Neuronal stem cell (in vitro differentiated cells): Measurements from ENCODE around the gene AMOTL1.
A peak's percentile ranks its signal among the peaks of the same experiment; 100 is the strongest.

Source experiments
- DNase-seq: peaks from one replicate; pipeline ENCODE4 v3.0.0-alpha.2; 2013; ENCODE audit warnings: low spot score
- H2AFZ ChIP-seq: one replicate; pipeline ENCODE4 v1.6.1; 2013; ENCODE audit warnings: mild to moderate bottlenecking, low read length, inconsistent platforms
- H2AK5ac ChIP-seq: 2 replicates; pipeline ENCODE4 v1.6.1; 2013; ENCODE audit warnings: low read depth, mild to moderate bottlenecking, inconsistent platforms, low read length, moderate library complexity, mixed read lengths
- H2BK120ac ChIP-seq: 2 replicates; pipeline ENCODE4 v1.6.1; 2013; ENCODE audit warnings: low read depth, mild to moderate bottlenecking, inconsistent platforms, low read length, moderate library complexity, mixed read lengths
- H2BK12ac ChIP-seq: one replicate; pipeline ENCODE4 v1.6.1; 2013; ENCODE audit warnings: low read length, inconsistent platforms
- H2BK15ac ChIP-seq: 2 replicates; pipeline ENCODE4 v1.6.1; 2013; ENCODE audit warnings: mild to moderate bottlenecking, low read length, inconsistent platforms, mixed read lengths
- H2BK5ac ChIP-seq: one replicate; pipeline ENCODE4 v1.6.1; 2013; ENCODE audit warnings: inconsistent platforms, mild to moderate bottlenecking, low read length, moderate library complexity
- H3K14ac ChIP-seq: one replicate; pipeline ENCODE4 v1.6.1; 2013; ENCODE audit warnings: low read length, inconsistent platforms
- H3K18ac ChIP-seq: 2 replicates; pipeline ENCODE4 v1.6.1; 2013; ENCODE audit warnings: low read length, inconsistent platforms
- H3K23ac ChIP-seq: 2 replicates; pipeline ENCODE4 v1.6.1; 2013; ENCODE audit warnings: low read depth, mild to moderate bottlenecking, mixed read lengths, low read length, inconsistent platforms; ENCODE audit not compliant: poor library complexity
- H3K27ac ChIP-seq: replicated peaks from 3 replicates; pipeline ENCODE4 v1.5.1; 2013; ENCODE audit warnings: low read length, inconsistent platforms
- H3K27me3 ChIP-seq, 3 experiments: 2 replicates each; pipeline ENCODE4 v1.6.1; 2013; ENCODE audit warnings: low read length in 3 of 3, mild to moderate bottlenecking in 2 of 3, inconsistent platforms in 1 of 3, low read depth in 1 of 3, mixed read lengths in 1 of 3, moderate library complexity in 1 of 3; ENCODE audit not compliant: control insufficient read depth in 3 of 3, insufficient read depth in 3 of 3
- H3K36me3 ChIP-seq, 2 donors: replicated peaks in 1 of 2; 2 replicates each; pipeline ENCODE4 v1.6.1; 2013; ENCODE audit warnings: low read length in 2 of 2; ENCODE audit not compliant: control insufficient read depth in 2 of 2, insufficient read depth in 2 of 2
- H3K4ac ChIP-seq: 2 replicates; pipeline ENCODE4 v1.6.1; 2013; ENCODE audit warnings: inconsistent platforms, mild to moderate bottlenecking, low read length, moderate library complexity
- H3K4me1 ChIP-seq, 2 donors: 1 replicate in 1 of 2; 2 replicates in 1 of 2; pipeline ENCODE4 v1.6.1; 2013; ENCODE audit warnings: low read length in 2 of 2, low read depth in 1 of 2; ENCODE audit not compliant: control insufficient read depth in 2 of 2, insufficient read depth in 1 of 2
- H3K4me2 ChIP-seq: one replicate; pipeline ENCODE4 v1.6.1; 2013; ENCODE audit warnings: mild to moderate bottlenecking, low read length, inconsistent platforms; ENCODE audit not compliant: insufficient read depth, poor library complexity, severe bottlenecking
- H3K4me3 ChIP-seq, 2 donors: 2 replicates each; pipeline ENCODE4 v1.5.1; 2013; ENCODE audit warnings: low read length in 2 of 2, mild to moderate bottlenecking in 2 of 2, inconsistent platforms in 1 of 2, moderate library complexity in 1 of 2
- H3K79me1 ChIP-seq: one replicate; pipeline ENCODE4 v1.6.1; 2013; ENCODE audit warnings: low read depth, mild to moderate bottlenecking, inconsistent platforms, low read length, moderate library complexity
- H3K9ac ChIP-seq: one replicate; pipeline ENCODE4 v1.6.1; 2013; ENCODE audit warnings: mild to moderate bottlenecking, low read depth, low read length, inconsistent platforms; ENCODE audit not compliant: poor library complexity
- H3K9me3 ChIP-seq, 2 donors: replicated peaks in 1 of 2; 2 replicates each; pipeline versions ENCODE3 to v1.6.1; 2013; ENCODE audit warnings: low read length in 2 of 2, mild to moderate bottlenecking in 2 of 2, inconsistent platforms in 1 of 2, low read depth in 1 of 2, mixed read lengths in 1 of 2, moderate library complexity in 1 of 2; ENCODE audit not compliant: control insufficient read depth in 2 of 2, insufficient read depth in 1 of 2
- H4K8ac ChIP-seq: one replicate; pipeline ENCODE4 v1.6.1; 2013; ENCODE audit warnings: low read depth, mild to moderate bottlenecking, inconsistent platforms, low read length, moderate library complexity
- H4K91ac ChIP-seq: one replicate; pipeline ENCODE4 v1.6.1; 2013; ENCODE audit warnings: low read length, low read depth, mild to moderate bottlenecking, inconsistent platforms; ENCODE audit not compliant: poor library complexity
- WGBS, 2 donors: extraction: QIAGEN DNeasy Blood & Tissue Kit; methylation state at CpG; one replicate each; pipeline ENCODE4 v1.1.7; 2013; ENCODE audit warnings: missing lambda C conversion rate in 2 of 2, mixed read lengths in 1 of 2; ENCODE audit not compliant: insufficient read length in 2 of 2, insufficient replicate concordance in 1 of 2; ENCODE audit errors: extremely low coverage in 2 of 2; 5-methylcytosine and 5-hydroxymethylcytosine counted together

Gene AMOTL1

DNA sequence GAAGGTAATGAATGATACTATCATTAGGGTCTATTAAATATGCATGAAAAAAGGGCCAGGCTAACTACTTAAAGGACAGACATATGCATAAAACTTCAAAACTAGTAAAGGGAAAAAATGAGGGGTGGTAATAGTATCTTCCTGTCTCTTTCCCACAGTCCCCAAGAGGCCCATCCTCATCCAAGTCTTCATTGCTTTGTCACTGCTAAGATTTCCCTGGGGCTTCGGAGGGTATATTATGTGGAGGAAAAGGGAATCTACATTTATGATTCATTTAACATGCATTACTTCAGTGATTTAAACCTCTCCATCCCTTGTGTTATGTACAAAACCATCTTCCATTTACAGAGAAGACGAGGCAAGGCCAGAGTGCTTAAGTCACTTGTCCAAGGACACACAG lies 139.1 kb downstream of the AMOTL1 start:
- no peaks in the 10 kb centered on the region for H3K79me1 ChIP-seq
- H3K23ac ChIP-seq: no peak overlapping the region
- no CpG with 5 or more reads among the region's 2 CpGs for WGBS, 2 donors

DNA sequence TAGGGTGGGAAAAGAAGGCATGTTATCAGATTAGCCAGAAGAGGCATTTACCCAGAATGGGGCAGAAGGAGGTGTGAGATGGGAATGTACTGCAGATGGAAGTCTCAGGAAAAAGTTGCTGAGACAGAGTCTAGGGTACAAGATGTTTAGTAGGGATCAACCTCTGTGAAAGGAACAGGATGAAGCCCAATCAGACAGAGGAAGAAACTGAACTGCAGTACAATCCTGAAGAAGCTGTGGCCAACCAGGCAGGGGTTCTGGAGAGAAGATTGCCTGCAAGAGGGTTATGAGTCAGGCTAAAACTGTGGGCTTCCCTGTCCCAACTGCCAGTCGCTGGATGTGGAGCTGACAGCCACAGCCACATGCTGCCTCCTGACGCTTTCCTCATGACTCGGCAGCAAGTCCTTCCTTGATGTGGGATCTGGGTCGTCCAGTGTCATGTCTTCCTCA lies 141.2 kb downstream of the AMOTL1 start:
- H3K79me1 ChIP-seq: no peaks in the 10 kb centered on the region
- no peak overlapping the region for H2BK15ac ChIP-seq
- H3K36me3 ChIP-seq: no peaks in the 10 kb centered on the region
- no peak for DNase-seq
- no CpG with 5 or more reads among the region's 4 CpGs for WGBS, 2 donors
- H3K27ac ChIP-seq: no peak overlapping the region
- no peak overlapping the region for H3K4me3 ChIP-seq
- H3K4me2 ChIP-seq: no peak overlapping the region
- H2AFZ ChIP-seq: no peak overlapping the region
- H3K4ac ChIP-seq: no peak overlapping the region
- H3K14ac ChIP-seq: no peak overlapping the region
- no peak overlapping the region for H2AK5ac ChIP-seq
- no peaks in the 10 kb centered on the region for H3K27me3 ChIP-seq
- H3K4me1 ChIP-seq: no peaks in the 10 kb centered on the region
- H2BK5ac ChIP-seq: no peak overlapping the region
- H4K91ac ChIP-seq: no peak overlapping the region
- H3K9me3 ChIP-seq: peaks cover 2 to 19% of the 10 kb centered on the region in 2 donors
- no peak overlapping the region for H3K9ac ChIP-seq
- no peak overlapping the region for H4K8ac ChIP-seq
- no peak overlapping the region for H2BK120ac ChIP-seq
- H2BK12ac ChIP-seq: no peak overlapping the region
- peak overlapping the region; percentile 38 for H3K23ac ChIP-seq
- H3K18ac ChIP-seq: no peak overlapping the region

More for the DNA sequence above, 139.1 kb downstream of the AMOTL1 start:
- H3K27ac ChIP-seq: no peak overlapping the region
- H3K4me3 ChIP-seq: no peak overlapping the region
- H3K9me3 ChIP-seq: peaks cover 2 to 29% of the 10 kb centered on the region in 2 donors
- no peak overlapping the region for H3K9ac ChIP-seq
- no peak overlapping the region for H4K8ac ChIP-seq
- H3K14ac ChIP-seq: no peak overlapping the region
- H3K27me3 ChIP-seq: no peaks in the 10 kb centered on the region
- DNase-seq: no peak
- no peak overlapping the region for H2BK5ac ChIP-seq
- no peak overlapping the region for H2BK12ac ChIP-seq
- no peak overlapping the region for H3K18ac ChIP-seq
- no peak overlapping the region for H4K91ac ChIP-seq
- H3K4me2 ChIP-seq: no peak overlapping the region
- no peak overlapping the region for H2AK5ac ChIP-seq
- no peak overlapping the region for H2AFZ ChIP-seq
- H3K36me3 ChIP-seq: peaks cover 0 to 4% of the 10 kb centered on the region in 2 donors
- H3K4me1 ChIP-seq: no peaks in the 10 kb centered on the region
- H2BK15ac ChIP-seq: no peak overlapping the region
- H2BK120ac ChIP-seq: no peak overlapping the region
- H3K4ac ChIP-seq: no peak overlapping the region

DNA sequence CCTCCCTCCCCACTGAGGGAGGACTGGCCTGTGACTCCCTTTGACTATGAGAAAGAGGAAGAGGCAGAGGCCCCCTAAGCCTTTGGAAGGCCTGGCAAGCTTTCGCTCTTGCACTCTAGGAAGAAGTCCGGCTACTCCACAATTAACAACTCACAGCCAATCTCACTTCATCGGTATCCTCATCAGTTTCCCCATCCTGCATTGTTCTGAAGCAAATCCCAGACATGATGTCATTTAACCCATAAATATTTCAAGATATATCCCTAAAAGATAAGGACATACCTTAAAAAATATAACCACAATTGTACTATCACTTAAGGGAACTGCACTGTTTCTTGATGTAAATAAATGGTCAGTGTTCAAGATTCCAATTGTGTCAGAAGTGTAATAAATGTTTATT lies 142.1 kb downstream of the AMOTL1 start:
- Histone ChIP-seq H3K4me3 (no peak overlapping the region), H2BK5ac (no peak overlapping the region), H3K9ac (no peak overlapping the region), H2BK120ac (no peak overlapping the region), H2BK15ac (no peak overlapping the region), H3K27me3 (no peaks in the 10 kb centered on the region), H4K8ac (no peak overlapping the region), H3K79me1 (no peaks in the 10 kb centered on the region), H2BK12ac (no peak overlapping the region), H3K4ac (no peak overlapping the region), H3K27ac (no peak overlapping the region), H3K4me2 (no peak overlapping the region), H3K18ac (no peak overlapping the region), H3K23ac (no peak overlapping the region), H3K4me1 (no peaks in the 10 kb centered on the region), H3K9me3 (peaks cover 2 to 11% of the 10 kb centered on the region in 2 donors), H2AFZ (no peak overlapping the region), H3K36me3 (no peaks in the 10 kb centered on the region), H2AK5ac (no peak overlapping the region), H3K14ac (no peak overlapping the region), H4K91ac (no peak overlapping the region)
- no CpG with 5 or more reads among the region's 3 CpGs for WGBS, 2 donors
- no peak for DNase-seq

DNA sequence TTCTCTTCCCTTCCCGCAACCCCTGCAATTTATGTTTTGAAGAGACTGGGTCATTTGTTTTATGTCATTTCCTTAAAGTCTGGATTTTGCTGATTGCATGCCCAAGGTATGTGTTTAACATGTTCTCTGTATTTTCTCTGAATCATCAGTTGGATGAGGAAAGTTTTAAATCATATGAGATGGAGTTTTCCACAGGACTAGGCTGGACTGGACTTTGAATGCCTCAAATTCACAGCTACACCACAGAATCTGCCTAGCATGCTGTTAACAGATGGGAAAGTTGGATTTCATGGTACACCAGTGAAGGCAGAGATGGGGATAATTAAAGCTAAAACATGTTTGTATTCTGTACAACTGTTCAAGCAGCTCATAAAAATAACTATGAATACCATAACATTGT lies 142.6 kb downstream of the AMOTL1 start:
- no peak overlapping the region for H3K4me2 ChIP-seq
- H3K18ac ChIP-seq: no peak overlapping the region
- H4K91ac ChIP-seq: no peak overlapping the region
- H3K14ac ChIP-seq: no peak overlapping the region
- H3K4me1 ChIP-seq: no peaks in the 10 kb centered on the region
- no peaks in the 10 kb centered on the region for H3K79me1 ChIP-seq
- no peaks in the 10 kb centered on the region for H3K27me3 ChIP-seq
- H3K9me3 ChIP-seq: peaks cover 2 to 6% of the 10 kb centered on the region in 2 donors
- no peak overlapping the region for H2BK15ac ChIP-seq
- no peak overlapping the region for H3K4ac ChIP-seq
- H4K8ac ChIP-seq: no peak overlapping the region
- H2AFZ ChIP-seq: no peak overlapping the region
- no peaks in the 10 kb centered on the region for H3K36me3 ChIP-seq
- no peak overlapping the region for H3K27ac ChIP-seq
- H2BK5ac ChIP-seq: no peak overlapping the region
- no peak overlapping the region for H3K9ac ChIP-seq
- no peak overlapping the region for H3K23ac ChIP-seq
- no peak for DNase-seq
- H2BK120ac ChIP-seq: no peak overlapping the region
- no peak overlapping the region for H2BK12ac ChIP-seq
- no peak overlapping the region for H2AK5ac ChIP-seq
- H3K4me3 ChIP-seq: no peak overlapping the region
- no CpG with 5 or more reads among the region's 1 CpG for WGBS, 2 donors
